ENCODE data around the gene NXF2.
"Not testable (repeated sequence)": the region's sequence is repeated elsewhere in the genome, so short reads cannot be mapped to it uniquely, and the experiment has no call there.

- TF ChIP-seq CTCF (IDR thresholded peaks at IDR 0.05; ENCODE audit: borderline replicate concordance, extremely low read depth, low read length, poor library complexity, severe bottlenecking); EZH2 (IDR thresholded peaks at IDR 0.05; ENCODE audit: borderline replicate concordance, low read depth, low read length, severe bottlenecking): not testable (repeated sequence)
Measured at GRCh38 chrX:102240265-102240664, 6.7 kb upstream of the NXF2 start.
